ENCODE data around the gene KRTAP10-1.

KRTAP10-1 gene

DNA sequence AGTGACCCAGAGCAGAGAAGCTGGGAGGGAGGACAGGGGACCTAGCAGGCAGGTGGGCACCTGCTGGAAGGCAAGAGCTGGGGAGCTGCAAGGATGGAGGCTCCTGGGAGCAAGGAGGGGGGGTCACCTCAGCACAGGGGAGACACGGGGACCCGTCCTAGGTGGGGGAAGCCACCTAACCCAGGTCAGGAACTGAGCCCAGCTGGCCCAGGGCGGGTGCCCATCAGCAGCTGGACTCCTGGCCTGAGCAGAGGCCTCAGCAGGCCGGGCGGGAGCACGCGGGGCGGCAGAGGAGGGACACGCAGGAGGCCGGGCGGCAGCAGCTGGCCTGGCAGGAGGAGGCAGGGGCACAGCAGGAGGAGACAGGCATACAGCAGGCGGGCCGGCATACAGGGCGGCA lies 949 bp downstream of the KRTAP10-1 start:
- TF ChIP-seq, protein P1, sequence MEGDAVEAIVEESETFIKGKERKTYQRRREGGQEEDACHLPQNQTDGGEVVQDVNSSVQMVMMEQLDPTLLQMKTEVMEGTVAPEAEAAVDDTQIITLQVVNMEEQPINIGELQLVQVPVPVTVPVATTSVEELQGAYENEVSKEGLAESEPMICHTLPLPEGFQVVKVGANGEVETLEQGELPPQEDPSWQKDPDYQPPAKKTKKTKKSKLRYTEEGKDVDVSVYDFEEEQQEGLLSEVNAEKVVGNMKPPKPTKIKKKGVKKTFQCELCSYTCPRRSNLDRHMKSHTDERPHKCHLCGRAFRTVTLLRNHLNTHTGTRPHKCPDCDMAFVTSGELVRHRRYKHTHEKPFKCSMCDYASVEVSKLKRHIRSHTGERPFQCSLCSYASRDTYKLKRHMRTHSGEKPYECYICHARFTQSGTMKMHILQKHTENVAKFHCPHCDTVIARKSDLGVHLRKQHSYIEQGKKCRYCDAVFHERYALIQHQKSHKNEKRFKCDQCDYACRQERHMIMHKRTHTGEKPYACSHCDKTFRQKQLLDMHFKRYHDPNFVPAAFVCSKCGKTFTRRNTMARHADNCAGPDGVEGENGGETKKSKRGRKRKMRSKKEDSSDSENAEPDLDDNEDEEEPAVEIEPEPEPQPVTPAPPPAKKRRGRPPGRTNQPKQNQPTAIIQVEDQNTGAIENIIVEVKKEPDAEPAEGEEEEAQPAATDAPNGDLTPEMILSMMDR (IDR thresholded peaks at IDR 0.05; ENCODE audit: borderline replicate concordance, insufficient read depth, low read depth, low read length) = no peak
- no peak overlapping the region for H3K4me3 ChIP-seq (ENCODE audit: low read depth, low read length)

DNA sequence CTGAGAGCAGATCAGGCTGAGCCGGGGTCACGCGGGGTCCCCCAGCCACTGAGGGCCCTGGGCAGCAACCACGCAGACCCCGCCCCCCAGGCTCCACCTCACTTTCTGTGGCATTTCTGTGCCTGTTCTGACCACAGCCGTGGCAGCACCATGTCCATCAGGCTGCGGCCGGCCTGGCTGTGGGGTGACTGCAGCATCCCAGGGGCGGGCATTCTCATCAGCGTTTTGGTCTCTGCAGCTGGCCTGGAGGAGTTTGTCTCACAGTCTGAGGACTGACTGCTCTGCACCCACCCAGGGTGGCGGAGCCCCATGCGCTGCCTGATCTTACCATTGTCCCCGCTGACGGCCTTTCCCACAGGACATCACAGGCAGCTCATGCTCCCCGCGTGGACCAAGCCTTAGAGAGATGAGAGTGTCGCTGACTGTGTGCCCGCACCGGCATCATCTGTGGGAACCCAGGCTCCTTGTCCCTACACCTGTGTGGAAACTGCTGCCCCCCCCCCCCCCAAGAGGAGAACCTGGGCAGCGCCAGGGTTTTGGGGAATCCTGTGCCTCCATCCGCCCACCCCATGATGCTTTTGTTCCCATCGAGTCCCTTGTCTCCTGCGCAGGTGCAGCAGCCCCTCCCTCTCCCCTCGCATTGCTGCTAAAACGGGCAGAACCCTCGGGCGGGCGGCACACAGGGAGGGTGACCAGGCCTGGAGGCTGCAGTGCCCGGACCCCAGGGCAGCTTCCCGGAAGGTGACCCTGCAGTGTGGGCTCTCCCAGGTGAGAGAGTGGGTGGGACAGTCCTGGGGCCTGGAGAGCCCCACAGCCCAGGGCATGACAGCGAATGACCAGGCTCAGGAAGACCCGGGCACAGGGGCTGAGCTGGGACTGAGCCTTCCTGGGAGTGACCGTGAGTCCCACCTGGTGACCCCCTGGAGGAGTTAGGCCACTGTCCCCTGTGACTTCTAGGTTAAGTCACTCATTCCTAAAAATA lies 1.8 kb downstream of the KRTAP10-1 start:
- TF ChIP-seq, protein P1 (IDR thresholded peaks at IDR 0.05; ENCODE audit: borderline replicate concordance, insufficient read depth, low read depth, low read length) = no peak
- H3K4me3 ChIP-seq (ENCODE audit: low read depth, low read length) = no peak overlapping the region

DNA sequence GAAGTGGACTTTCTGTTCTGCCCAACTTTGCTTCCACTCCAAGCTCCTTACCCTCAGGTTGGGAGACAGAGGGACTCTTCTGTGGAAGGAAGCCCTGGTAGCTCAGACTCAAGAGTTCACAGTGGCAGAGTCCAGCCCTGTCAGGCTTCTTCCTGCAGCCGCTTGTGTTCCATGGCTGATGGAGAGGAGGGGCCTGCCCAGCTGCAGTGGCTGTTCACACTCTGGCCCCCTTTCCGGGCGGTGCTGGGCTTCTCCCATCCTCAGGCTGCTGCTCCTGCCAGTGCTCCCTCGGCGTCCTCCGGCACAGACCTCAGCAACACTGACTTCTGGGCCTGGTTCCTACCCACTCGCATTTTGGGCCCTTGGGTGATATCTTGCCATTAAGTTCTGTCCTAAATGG lies 4.0 kb downstream of the KRTAP10-1 start:
- no peak overlapping the region for H3K4me3 ChIP-seq (ENCODE audit: low read depth, low read length)
- TF ChIP-seq, protein P1 (IDR thresholded peaks at IDR 0.05; ENCODE audit: borderline replicate concordance, insufficient read depth, low read depth, low read length) = no peak

DNA sequence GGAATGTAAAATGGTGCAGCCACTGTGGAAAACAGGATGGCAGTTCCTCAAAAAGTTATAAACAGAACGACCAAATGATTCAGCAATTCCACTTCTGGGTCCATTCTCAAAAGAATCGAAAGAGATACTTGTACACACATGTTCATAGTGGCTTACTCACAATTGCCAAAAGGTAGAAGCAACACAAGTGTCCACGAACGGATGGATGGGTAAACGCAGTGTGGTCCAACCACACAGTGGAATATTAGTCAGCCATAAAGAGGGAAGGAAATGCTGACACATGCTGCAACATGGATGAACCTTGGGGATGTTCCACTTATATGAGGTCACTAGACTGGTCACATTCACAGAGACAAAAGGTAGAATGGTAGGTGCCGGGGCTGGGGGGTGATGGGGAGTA lies 5.3 kb downstream of the KRTAP10-1 start:
- no peak overlapping the region for H3K4me3 ChIP-seq (ENCODE audit: low read depth, low read length)
- TF ChIP-seq, protein P1 (IDR thresholded peaks at IDR 0.05; ENCODE audit: borderline replicate concordance, insufficient read depth, low read depth, low read length) = no peak

DNA sequence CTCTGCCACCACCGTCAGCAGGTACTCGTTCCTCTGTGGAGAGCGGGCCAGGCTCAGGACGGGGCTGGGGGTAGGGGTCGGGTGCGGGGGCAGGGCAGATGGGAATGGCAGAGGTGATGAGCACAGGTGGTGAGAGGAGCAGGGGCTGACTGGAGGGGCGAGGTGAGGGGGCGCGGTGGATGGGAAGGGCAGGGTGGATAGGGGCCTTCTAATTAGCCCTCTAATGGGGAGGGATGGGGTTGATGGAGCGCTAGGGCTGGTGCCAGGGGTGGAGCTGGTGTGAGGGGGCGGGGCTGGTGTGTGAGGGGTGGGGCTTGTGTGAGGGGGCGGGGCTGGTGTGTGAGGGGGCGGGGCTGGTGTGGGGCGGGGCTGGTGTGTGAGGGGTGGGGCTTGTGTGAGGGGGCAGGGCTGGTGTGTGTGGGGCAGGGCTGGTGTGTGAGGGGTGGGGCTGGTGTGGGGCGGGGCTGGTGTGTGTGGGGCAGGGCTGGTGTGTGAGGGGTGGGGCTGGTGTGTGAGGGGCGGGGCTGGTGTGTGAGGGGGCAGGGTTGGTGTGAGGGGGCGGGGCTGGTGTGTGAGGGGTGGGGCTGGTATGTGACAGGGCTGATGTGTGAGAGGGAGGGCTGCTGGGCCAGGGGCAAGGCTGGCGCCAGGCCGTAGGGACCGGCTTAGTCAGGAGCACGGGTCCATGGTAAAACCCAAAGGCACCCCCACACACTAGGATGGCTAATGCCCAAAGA lies 5.9 kb downstream of the KRTAP10-1 start:
- H3K4me3 ChIP-seq (ENCODE audit: low read depth, low read length) = no peak overlapping the region
- TF ChIP-seq, protein P1 (IDR thresholded peaks at IDR 0.05; ENCODE audit: borderline replicate concordance, insufficient read depth, low read depth, low read length) = no peak

DNA sequence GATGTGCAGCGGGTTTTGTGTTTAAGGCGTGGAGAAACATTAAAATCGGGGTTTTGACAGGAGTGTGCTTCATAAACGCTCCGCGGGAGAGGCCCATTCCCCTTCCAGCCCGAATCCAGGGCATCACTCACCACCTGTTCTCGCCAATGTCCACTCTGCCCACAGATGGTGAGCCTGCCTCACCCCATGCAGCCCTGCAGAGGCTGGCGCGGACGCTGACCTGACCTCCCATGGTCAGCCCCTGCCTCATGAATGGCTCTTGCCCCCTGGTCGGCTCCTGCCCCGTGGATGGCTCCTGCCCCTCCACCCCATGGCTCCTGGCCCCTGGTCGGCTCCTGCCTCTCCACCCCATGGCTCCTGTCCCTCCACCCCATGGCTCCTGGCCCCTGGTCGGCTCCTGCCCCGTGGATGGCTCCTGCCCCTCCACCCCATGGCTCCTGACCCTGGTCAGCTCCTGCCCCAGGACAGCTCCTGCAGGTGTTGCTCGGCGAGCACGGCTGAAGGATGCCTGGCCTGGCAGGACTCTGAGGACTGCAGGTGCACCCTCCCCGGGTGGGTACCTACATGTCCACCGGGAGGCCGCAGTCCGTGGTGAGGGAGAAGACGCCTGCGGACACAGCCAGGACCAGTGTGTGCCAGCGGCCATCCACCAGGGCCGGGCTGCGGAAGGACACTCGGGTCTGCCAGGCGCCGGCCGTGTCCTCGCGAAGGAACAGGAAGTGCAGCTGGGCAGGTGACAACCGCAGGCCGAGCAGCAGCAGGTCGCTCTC lies 6.7 kb downstream of the KRTAP10-1 start:
- H3K4me3 ChIP-seq (ENCODE audit: low read depth, low read length) = no peak overlapping the region
- TF ChIP-seq, protein P1 (IDR thresholded peaks at IDR 0.05; ENCODE audit: borderline replicate concordance, insufficient read depth, low read depth, low read length) = no peak

All from GM12875 (cell line).